Astrocyte of the cerebellum (primary cell): ENCODE results near the gene RNF14.
A peak's percentile ranks its signal among the peaks of the same experiment; 100 is the strongest.

Experiments
- DNase-seq: peaks from one replicate; pipeline ENCODE4 v3.0.0-alpha.2; 2011; ENCODE audit warnings: low read depth
- H3K4me3 ChIP-seq: 2 replicates; pipeline ENCODE4 v1.5.1; 2011; ENCODE audit warnings: mild to moderate bottlenecking, low read depth, low read length, moderate library complexity
- in situ Hi-C: cut with HindIII; loops from 2 replicates; pipeline ENCODE4 v1.10.0; 2017; ENCODE audit warnings: low sequenced_read_pairs
- TF ChIP-seq, protein P1 (sequence below): IDR thresholded peaks from 2 replicates; pipeline ENCODE4 v1.5.1; 2012; ENCODE audit warnings: low read length, low read depth, moderate library complexity, mild to moderate bottlenecking; ENCODE audit errors: missing control alignments

The RNF14 gene

DNA sequence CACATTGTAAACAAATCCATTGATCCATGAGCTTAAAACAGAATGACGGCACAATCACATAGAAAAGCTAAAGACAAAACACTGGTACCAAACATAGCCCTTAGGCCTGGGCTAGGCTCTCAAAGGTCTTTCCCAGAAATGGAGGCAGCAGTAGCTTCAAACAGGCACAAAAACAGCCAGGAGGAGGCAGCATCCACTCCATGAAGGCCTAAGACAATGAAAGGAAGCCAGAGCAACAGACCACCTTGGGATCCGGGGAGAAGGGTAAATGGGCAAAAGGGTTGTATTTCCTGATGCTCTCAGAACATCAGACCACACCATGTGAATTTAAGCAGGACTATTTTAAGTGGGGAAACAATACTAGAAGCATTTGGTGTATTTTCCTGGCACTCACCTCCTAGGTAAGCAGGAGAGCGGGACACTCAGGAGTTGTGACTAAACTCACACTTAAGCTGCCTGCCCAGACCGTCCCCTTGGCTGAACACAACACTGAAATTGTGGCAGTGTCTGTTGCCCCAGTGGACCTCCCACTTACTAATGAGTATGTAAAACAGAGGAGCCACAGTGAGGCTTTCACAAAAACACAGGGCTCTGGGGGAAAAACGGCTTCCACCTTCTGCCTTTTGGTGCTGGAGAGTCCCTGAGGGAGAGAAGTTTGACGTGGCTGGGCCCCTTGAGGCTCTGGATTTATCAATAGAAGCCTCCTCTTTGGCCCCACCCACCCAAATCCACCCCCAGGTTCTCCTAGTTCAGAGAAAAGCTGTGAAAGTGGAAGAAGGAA is 32.0 kb downstream of the RNF14 start:
- TF ChIP-seq, protein P1, sequence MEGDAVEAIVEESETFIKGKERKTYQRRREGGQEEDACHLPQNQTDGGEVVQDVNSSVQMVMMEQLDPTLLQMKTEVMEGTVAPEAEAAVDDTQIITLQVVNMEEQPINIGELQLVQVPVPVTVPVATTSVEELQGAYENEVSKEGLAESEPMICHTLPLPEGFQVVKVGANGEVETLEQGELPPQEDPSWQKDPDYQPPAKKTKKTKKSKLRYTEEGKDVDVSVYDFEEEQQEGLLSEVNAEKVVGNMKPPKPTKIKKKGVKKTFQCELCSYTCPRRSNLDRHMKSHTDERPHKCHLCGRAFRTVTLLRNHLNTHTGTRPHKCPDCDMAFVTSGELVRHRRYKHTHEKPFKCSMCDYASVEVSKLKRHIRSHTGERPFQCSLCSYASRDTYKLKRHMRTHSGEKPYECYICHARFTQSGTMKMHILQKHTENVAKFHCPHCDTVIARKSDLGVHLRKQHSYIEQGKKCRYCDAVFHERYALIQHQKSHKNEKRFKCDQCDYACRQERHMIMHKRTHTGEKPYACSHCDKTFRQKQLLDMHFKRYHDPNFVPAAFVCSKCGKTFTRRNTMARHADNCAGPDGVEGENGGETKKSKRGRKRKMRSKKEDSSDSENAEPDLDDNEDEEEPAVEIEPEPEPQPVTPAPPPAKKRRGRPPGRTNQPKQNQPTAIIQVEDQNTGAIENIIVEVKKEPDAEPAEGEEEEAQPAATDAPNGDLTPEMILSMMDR, result peak; percentile 43
- H3K4me3 ChIP-seq, result no peak overlapping the region
- no peak for DNase-seq
- in situ Hi-C loops, result no loop called here

DNA sequence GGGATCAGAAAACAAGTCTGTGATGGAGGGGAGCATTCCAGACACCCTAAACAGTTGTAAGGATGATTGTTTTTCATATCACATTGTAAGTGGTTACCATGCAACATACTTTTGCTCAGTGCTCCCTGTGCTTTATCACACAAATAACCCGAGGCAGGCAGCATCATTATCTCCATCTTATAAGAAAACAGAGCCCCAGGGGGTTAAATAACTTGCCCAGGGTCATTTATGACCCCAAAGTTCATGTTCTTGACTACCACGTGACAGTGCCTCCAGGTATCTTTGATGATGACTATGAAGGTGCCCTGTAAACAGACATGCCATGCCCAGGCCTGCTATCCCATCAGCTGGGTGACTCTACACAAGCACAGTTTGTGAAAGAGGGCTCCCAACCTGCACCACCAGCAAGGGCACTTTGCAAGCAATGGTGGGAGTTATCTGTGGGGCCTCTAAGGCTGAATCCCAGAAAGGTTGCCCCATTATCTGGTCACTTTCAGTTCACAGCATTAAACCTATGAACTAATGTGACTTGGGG is 34.4 kb downstream of the RNF14 start:
- in situ Hi-C loops, result no loop called here
- DNase-seq, result no peak
- TF ChIP-seq, protein P1, result no peak
- no peak overlapping the region for H3K4me3 ChIP-seq

DNA sequence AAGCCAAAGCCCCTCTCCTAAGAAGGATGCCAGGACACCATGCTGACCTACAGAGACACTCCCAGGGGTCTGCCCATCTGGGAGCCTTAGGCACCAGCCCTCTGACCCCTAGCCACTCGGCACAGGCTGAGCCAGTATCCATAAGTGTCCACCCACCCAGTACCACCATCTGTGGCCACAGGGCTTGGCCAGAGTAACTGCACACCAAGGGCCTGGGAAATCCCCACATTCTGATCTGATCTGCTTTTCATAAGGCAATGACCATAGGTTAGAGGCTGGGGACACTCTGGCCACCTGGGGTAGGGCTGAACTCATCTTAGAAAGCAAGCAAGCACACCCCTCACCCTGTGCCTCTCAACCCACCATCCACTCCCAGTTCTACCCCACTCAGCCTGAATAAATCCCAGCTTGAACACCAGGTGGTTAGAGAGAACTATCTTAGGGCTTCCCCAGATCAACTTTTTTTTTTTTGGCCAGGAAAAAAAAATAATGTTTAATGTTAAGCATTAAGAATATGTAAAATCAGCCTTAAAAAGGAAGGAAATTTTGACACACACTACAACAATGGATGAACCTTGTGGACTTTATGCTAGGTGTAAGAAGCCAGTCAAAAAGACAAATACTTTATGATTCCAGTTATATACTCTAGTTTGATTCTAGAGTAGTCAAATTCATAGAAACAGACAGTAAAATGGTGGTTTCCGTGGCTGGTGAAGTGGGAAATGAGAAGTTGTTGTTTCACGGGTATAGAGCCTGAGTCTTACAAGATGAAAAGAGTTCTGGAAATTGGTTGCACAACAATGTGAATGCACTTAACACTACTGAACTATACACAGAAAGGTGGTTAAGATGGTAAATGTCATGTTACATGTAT is 37.7 kb downstream of the RNF14 start:
- H3K4me3 ChIP-seq, result no peak overlapping the region
- TF ChIP-seq, protein P1, result no peak
- no peak for DNase-seq
- in situ Hi-C loops, result no loop called here

DNA sequence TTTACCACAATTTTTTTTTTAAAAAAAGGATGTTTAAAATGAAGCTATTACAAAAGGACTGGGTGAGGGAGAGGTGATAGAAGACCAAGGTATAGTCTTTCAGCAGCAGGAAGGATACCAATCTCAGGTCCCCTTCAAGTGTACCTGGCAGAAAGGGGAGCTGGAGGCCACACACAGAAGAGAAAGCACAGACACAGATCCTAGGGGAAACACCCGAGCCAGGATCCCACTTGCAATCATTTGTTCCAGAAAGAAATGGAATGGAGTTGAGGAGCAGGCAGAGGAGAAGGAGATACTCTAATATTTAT is 38.3 kb downstream of the RNF14 start:
- no peak for DNase-seq
- in situ Hi-C loops, result no loop called here
- TF ChIP-seq, protein P1, result no peak
- no peak overlapping the region for H3K4me3 ChIP-seq

DNA sequence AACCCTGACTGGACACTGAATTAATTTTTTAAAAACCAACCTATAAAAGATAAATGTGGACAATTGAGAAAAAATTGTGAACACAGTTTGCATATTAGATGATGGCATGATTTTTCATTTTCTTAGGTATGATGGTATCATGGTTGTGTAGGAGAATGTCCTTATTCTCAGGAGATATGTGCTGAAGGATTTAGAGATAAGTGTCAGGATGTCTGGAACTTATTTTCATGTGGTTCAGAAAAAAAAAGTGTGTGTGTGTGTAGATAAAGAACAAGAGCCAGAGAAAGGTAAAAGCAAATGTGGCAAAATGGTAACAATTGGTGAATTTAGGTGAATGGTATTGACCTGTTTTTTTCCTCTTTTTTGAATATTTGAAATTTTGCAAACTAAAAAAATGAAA is 39.9 kb downstream of the RNF14 start:
- H3K4me3 ChIP-seq, result no peak overlapping the region
- no peak for DNase-seq
- in situ Hi-C loops, result no loop called here
- TF ChIP-seq, protein P1, result no peak

DNA sequence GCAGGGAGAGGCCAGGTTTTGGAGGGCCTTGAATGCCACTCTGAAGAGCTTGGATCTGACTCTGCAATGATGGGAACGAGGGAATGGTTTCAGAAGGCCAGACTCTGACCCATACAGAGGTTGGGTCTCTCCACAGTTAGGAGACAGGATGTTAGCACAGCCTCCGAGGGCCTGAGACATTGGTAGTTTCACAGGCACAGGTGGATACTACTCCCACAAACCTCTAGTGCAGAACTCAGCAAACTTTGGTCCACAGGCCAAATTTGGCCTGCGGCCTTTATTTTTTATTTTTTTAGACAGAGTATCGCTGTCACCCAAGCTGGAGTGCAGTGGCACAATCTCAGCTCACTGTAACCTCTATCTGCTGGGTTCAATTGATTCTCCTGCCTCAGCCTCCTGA is 41.0 kb downstream of the RNF14 start:
- TF ChIP-seq, protein P1, result no peak
- DNase-seq, result no peak
- in situ Hi-C loops, result loop anchor here (5.0 kb wide), 1 partner anchor 72 kb away; no protein-coding TSS in a partner anchor
- no peak overlapping the region for H3K4me3 ChIP-seq
